HG03139 (cell line): ENCODE results near the gene AHNAK.

Experiments
- ATAC-seq: cut with Tn5 transposase; IDR thresholded peaks from one replicate; pipeline ENCODE4 v1.9.1; 2021; ENCODE audit not compliant: unreplicated experiment

Gene AHNAK

DNA sequence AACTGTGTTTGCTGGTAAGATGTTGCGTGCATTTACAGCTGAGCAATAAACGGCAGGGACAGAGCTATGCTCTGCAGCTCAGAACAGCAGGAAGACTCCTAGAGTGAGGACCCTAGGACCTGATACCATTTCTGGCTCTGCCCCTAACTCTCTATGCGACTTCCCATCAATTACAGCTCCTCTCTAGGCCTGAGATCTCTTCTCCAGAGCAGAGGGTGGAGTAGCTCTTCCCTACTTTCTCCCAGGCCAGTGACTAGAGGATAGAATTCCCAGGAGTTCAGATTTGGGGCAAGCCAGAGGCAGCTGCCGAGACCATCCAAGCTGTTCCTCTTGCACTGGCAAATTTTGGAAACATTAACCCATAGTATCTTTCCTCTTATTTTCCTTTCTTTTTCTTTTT is 140.6 kb downstream of the AHNAK start:
- no peak for ATAC-seq

DNA sequence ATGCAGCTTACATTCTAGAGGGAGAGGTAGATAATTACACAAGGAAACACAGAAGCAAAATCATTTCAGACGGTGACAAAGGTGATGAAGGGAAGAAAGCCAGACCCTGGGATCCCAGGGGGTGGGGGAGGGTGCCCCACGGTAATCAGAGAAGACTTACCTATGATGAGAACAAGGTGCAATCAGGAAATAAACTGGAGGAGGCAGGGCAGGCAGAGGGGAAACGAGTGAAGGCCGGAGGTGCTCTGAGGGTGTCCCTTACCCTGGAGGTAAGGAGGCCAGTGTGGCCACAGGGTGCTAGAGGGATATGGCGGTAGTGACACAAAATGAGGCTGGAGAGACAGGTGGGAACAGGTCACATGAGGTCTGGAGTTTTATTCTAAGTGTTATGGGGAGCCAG is 141.7 kb downstream of the AHNAK start:
- no peak for ATAC-seq

DNA sequence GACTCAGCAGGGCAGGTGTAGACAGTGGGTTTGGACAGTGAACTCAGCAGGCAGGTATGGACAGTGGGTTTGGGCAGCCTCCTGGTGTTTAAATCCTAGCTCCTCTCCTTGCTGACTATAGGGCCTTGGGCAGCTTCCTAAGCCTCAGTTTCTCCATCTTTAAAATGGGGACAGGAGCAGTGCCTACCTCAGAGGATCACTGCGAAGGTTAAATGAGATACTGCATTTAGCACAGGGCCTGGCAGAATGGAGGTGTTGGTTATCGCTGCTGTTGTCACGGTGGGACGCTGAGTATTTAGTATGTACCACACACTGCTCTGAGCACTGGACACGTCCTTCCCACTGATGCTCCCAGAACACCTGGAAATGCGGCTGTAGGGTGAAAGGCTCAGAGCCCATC is 142.2 kb downstream of the AHNAK start:
- ATAC-seq = no peak

DNA sequence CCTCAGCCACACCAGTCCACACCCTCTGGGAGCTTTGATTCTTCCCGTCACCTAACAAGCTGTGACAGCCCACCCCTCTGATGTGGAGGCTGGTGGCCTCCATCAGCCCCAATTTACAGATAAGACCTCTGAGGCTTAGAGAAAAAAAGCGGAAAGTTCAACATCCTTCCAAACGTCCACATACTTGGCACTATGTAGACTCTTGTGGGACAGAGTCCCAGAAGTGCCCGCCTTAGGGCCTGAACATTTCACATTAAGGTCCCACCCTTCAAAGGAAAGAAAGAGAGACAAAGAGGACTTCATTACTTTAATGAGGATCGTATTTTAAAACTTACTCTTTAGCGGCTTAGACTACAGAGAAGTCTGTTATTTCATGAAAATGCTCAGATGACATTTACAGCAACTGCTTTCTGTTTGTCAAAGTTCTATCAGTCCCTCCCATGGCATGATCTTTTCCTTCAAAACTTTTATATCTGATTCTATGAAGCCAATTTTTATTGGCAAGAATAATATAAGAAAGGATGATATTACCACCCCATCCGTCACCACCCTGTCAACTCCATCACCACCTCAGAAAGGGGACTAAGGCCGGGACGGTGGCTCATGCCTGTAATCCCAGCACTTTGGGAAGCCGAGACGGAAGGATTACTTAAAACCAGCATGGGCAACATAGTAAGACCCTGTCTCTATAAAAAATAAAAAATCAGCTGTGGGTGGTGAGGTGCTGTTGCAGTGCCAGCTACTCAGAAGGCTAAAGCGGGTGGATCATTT is 143.5 kb downstream of the AHNAK start:
- ATAC-seq = no peak

DNA sequence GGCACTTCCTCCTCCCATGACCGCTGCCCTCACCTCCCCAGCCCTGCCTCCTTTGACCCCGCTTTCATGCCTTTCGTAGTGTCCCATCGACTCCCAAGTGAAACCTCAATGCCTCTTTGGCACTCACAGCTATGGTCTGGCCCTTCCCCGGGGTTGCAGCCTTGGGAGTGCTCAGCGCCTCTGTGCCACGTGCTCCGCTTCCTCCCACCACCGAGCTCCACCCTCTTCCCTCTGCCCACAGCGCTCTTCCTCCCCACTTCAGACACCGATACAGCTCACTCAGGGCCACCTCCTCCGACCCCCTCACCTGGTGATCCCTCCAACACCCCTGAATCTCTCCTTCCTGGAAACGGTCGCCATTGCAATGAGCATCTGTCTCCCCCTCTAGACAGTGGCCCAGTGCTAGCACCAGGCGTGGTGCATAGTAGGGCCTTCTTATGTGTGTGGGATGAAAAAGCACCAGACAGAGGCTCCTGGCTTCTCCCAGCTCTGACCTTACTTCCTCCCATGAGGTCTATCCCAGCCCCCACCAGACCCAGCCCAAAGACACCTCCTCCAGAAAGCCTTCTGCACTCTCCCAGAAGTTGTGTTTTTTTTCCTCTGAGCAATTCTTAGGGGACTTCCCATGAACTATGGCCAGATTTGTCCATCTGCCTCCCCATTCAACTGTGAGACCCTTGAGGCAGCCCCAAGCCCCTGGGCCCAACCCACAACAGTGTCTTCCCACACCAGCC is 144.2 kb downstream of the AHNAK start:
- ATAC-seq = no peak

DNA sequence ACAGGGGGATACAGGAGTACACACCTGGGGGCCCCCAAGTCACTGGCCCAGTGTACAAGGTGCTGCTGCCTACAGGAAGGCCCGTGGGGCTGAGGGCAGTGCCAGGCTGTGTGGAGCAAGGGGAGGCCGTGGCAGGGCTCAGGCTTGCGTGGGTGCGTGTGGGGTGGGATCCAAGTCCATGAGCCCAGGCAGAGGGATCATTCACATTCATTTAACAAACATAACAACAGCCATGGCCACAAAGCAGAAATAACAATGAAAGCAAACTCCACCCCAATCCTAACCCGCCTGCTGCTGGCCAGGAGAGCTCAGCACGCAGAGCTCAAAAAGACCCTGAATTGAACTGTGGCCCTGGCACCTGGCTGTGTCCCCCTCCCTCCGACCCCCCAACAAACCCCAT is 144.8 kb downstream of the AHNAK start:
- ATAC-seq = no peak

DNA sequence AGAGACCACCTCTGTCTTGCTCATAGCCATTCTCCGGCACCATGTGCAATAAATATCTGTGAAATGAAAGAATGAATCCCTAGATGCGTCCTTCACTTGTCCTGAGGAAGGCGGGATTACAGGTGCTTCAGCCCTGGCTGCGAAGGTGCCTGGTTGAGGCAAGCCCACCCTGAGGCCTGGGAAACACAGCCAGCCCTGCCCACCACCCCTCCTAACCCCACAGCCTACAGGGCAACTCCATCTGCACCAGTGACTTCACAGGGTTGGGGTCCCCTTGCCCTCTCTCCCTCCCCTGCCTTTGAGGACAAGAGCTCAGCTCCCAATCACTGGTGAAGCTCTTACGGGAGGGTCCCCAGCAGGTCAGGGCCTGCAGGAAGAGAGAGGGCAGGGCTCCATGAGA is 145.2 kb downstream of the AHNAK start:
- ATAC-seq = no peak

DNA sequence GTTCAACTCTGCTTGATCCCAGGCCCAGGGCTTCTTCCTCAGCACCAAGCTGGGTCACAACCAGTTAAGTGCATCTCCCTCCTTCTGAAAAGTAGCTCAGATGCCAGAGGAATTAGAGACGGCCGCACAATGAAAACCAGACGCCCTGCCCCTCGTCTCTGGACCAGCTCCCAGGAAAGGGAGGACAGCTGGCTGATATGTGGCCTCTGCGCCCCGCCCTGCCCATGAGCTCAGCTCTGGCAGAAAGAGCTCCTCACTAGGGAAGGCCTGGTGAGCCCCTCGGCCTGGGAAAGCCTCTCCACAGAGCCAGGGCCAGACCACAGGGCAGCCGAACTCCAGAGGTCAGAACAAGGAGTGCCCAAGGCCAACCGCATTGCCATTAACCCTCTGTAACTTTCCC is 145.8 kb downstream of the AHNAK start:
- ATAC-seq = no peak

DNA sequence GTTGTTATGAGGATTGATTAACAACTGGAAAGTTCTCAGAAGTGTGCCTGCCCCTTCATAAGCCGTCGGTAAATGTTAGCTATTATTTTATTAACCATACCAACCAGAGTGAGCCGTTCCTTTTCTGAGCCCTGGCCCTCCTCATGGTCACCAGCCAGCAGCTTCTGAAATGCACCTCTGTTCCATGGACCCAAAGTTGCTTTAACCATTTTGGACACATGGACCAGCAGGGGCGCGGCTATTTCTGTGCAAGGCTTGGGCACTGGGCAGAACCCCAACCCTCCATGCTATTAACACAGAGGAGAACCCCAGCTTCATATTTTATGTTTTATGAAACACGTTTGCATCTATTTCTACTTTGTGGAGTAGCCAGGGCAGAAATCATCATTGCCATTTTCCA is 146.3 kb downstream of the AHNAK start:
- ATAC-seq = no peak

DNA sequence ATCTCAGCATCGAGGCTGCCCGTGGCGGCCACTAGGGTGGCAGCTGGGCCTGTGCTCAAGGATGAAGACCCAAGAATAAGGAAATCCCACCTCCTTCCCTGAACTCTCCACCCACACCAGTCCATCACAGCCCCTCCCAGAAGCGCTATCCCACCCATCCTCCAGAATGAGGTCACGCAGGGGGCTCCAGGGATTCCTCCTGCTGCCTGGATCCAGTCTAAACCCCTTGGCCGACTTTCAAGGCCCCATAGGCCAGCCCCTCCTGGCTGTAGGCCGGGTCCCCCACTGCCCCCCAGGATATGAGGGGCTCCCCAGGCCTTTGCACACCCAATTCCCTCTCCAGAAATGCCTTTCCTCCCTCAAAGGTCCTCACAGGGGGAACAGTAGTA is 146.7 kb downstream of the AHNAK start:
- ATAC-seq = no peak

DNA sequence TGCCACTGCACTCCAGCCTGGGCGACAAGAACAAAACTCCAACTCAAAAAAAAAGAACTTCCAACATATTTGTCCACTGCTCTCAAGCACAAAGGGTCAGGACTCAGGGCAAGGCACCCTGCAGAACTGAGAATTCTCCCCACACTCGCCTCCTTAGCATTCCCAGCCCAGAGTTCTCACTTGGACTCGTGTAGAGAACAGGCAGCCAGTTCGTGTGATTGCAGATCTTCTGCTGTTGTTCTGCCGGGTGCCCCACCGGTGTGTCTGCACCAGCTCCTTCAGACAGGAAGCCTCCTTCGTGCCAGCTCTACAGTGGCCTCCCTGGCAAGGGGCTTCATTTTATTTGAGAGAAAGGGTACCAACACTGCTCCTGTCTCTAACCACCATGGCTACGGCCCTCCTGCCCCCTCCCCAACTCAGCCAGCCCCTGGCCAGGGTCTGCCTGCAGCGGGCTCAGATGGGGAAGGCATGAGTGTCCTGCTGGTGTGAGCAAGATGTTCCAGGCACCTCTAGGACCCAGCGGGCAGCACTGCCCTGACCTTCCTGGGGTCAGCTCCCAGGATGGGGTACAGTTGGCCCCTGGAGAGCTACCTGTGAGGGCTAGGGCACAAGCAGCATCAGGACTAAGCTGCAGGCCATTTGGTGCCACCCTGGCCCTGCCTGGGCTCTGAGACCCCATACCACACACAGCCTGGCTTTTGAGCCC is 147.3 kb downstream of the AHNAK start:
- ATAC-seq = no peak

DNA sequence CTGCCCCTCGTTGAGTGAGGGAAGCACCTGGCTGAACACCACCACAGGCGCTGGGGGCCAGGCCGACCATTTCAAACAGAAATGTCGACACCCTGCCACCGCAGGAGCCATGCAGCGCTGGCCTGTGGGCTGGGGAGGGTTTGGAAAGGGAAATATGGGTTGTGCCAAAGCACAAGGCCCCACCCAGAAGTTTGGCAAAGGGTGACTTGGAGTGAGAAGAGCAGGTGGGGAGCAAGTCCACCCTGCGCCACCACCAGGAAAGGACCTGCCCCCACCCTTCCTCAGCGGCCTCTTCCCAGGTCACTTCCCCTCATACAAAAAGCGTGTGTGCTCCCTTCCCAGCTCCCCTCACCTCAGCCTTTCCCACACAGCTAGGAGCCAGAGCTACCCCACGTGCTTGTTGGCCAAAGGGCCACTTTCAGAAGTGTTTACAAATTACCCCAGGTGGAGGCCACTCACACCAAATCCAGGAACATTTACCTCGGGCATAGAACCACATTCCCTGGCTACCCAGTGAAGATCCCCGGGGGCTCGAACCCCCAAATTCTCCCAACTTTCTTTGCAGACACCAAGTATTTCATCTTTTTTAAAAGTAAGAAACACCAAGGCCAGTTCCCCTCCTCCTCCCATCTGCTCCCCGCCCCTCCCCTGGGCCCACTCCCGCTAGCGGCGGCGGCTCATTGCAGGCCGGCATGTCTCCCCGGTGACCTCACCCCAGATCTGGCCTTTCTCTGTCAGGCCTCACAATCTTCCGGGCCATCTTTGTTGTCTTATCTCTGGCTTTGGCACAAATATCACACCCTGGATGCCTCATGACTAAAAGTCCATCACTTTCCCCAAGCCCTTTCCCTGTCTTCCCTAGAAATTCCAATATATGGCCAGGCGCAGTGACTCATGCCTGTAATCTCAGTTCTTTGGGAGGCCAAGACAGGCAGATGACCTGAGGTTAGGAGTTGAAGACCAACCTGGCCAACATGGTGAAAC is 148.3 kb downstream of the AHNAK start:
- no peak for ATAC-seq

DNA sequence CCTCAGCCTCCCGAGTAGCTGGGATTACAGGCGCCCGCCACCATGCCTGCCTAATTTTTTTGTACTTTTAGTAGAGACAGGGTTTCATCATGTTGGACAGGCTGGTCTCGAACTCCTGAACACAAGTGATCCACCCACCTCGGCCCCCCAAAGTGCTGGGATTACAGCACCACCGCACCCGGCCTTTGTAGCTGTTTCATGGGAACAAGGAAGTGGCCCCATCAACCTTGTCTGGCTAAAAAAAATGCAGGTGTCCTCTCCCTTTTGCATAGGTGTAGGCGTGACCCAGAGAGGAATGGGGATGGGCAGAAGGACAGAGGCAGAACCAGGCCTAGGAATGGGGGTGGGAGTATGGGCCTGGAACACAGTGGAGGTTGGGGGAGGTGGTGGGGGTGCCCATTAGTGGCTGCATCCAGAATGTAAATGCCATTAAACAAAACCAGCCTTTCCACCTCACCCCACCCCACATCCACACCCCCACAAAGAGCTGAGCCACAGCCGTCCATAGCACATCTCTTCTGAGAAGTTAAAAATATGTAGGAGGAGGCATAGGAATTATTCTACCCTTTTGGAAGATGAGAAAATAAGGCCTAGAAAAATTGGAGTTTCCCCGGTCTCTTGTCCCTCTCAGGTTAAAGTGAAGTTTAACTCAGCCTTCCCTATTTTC is 150.6 kb downstream of the AHNAK start:
- no peak for ATAC-seq

DNA sequence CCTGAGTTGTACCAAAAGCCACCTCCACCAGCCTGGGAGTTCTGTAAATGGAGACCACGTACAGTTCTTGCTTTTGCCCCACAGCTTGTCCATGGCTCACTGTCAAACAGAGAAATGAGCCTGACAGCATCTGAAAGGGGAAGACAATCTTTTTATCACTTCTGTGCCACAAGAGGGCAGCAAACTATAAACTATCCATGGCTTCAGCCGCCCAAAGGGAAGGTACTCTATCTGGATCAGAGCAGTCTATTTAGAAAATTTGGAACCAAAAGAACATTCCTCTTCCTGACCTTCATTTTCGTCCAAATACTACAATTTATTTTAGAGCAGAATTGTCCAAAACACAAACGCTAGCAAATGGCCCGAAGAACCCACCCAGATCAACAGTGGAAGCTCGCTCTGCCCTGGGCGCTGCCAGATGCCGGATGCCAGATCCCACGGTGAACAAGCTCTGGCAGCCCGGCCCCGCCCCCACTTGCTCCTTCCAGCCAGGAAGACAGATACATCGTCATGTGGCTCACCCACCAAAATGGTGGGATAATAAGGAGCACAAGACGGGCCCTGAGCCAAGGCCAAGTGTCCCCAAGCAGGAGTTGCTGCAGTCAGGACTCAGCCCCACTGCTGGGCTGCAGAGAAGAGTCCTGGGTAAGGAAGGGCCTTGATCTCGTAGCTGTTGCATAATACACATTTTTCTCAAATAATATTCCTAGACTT is 151.6 kb downstream of the AHNAK start:
- no peak for ATAC-seq

DNA sequence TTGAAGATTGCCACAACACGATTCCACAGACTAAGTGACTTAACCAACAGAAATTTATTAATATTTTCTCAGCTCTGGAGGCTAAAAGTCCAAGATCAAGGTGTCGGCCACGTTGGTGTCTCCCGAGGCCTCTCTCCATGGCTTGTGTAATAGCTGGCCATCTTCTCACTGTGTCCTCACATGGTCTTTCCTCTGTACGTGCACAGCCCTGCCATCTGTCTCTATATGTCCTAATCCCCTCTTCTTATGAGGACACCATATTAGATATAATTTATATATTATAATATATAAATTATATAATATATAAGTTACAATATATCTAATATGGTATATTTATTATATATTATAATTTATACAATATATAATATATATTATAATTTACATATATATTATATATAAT is 152.9 kb downstream of the AHNAK start:
- no peak for ATAC-seq

DNA sequence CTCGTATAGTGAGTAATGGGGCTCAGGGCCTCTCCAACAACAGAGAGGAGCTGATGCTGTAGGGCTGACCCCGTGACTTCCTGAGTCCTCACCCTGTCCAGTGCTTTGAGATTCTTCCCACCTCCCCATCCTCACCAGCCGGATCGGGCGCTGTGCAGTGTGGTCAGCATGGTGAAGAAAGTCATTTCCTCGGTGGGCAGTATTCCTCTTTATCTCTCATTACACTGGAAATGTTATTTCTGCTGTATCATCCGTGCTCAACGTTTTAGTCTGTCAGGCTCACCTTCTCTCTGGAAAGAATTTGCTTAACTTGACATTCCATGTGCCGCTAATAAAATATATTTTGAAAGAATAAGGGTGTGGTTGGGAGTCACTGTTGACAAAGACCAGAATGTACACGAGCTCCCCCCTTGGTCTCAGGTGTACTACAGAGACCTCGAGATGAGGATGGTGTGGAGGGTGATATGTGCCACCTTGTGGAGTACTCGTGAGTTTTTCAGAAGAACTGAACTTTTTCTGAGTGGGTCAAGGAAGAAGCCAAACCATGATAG is 153.5 kb downstream of the AHNAK start:
- ATAC-seq = no peak

DNA sequence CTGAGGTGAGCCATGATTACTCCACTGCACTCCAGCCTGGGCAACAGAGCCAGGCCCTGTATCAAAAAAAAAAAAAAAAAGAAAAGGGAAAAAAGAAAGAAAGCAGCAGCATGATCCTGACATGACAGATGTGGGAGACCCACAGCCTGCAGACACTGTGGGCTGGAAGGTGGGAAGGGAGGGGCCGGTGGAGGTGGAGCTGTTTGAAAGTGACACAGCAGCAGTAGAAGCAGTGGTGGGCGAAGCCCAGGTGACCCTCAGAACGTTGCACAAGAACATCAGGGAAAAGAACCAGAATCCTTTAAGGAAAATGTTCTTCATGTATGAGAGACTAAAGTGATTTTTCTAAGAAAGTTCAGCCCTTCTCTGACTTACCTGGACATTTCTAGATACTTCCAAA is 154.1 kb downstream of the AHNAK start:
- no peak for ATAC-seq

DNA sequence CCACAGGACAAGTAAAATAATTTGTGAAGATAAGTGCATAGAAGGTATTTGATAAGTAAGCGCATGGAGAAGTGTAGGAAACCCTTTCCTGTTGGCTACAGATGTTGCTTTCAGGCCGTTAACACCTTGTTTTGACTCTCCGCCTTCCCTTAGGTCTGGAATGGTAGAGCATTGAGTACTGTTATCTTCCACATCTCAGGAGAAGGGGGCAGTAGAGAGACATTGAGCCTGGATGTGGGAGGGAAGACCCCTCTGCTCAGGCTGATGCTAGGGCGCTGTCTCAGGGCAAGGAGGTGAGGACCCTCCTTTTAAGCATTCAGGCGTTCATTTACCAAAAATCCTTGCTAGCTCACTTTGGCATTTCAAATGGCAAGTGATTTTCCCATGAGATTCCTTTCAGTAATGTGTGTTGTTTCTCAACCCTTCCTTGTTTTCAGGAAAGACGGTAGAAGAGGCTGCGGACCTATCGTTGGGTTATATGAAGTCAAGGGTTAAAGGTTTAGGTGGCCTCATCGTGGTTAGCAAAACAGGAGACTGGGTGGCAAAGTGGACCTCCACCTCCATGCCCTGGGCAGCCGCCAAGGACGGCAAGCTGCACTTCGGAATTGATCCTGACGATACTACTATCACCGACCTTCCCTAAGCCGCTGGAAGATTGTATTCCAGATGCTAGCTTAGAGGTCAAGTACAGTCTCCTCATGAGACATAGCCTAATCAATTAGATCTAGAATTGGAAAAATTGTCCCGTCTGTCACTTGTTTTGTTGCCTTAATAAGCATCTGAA is 154.8 kb downstream of the AHNAK start:
- no peak for ATAC-seq

DNA sequence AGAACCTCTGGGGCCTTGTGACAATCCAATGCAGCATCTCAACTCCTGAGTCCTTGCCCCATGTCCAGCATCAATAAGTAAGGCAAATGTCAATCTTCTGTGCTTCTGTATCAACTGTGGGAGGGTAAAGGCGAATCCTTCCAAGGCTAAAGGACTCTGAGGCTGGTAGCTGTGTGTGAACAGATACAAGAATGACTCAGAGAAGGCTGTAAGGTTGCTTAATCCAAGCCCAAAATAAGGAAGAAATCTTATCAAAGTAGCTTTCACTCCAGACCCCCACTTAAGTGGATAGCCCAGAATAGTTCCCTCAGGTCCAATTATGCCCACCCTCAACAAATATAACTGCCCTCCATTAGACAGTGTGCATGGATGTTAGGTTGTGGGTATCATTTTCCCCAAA is 155.9 kb downstream of the AHNAK start:
- no peak for ATAC-seq
